Ovary (tissue), 9 donors: Measurements from ENCODE around the gene DAP. TPM values are rescaled to one million over a fixed set of nuclear protein-coding genes. Genes with fewer than 3 reads are reported as not detected.

ENCODE experiments used
- DNase-seq, 5 donors: peaks; one replicate each; pipeline ENCODE4 v3.0.0-alpha.2; 2019 to 2020
- H3K27ac ChIP-seq, 2 donors: fragments of 200-600 bp; one replicate each; pipeline versions ENCODE4 v1.5.1 to v1.8.0; 2019 to 2022
- H3K27me3 ChIP-seq: fragments of 200-600 bp; one replicate; pipeline ENCODE4 v1.8.0; 2022
- H3K36me3 ChIP-seq: fragments of 200-600 bp; sonication (generic); one replicate; pipeline ENCODE4 v1.5.1; 2019
- H3K4me1 ChIP-seq: one replicate; pipeline ENCODE4 v1.8.1; 2013; ENCODE audit warnings: mild to moderate bottlenecking, moderate library complexity; ENCODE audit not compliant: insufficient read depth
- H3K4me3 ChIP-seq: fragments of 200-600 bp; sonication (generic); one replicate; pipeline ENCODE4 v1.5.1; 2017
- H3K9me3 ChIP-seq, 2 donors: fragments of 200-600 bp in 1 of 2; sonication (generic) in 1 of 2; one replicate each; pipeline versions ENCODE4 v1.5.1 to v1.8.1; 2013 to 2019; ENCODE audit warnings: mild to moderate bottlenecking in 1 of 2, moderate library complexity in 1 of 2
- EP300 ChIP-seq: sonication (generic); formaldehyde crosslinking; IDR thresholded peaks from one replicate; pipeline ENCODE4 v1.6.1; 2017; ENCODE audit warnings: antibody characterized with exemption
- POLR2A ChIP-seq: fragments of 450-650 bp; IDR thresholded peaks from one replicate; pipeline ENCODE4 v1.6.1; 2017; ENCODE audit warnings: antibody characterized with exemption, mild to moderate bottlenecking, moderate library complexity
- WGBS, 3 donors: extraction: QIAGEN DNeasy Blood & Tissue Kit in 1 of 3; methylation state at CpG; one replicate each; pipeline versions ENCODE4 v1.1.5 to v1.1.7; 2013 to 2017; 5-methylcytosine and 5-hydroxymethylcytosine counted together
- intact Hi-C, 4 donors: fragments of 100-400 bp; cut with DNase I; formaldehyde crosslinking; loops; one replicate each; pipeline versions ENCODE4 v1.11.0 to v1.15.1; 2022 to 2023
- polyA plus RNA-seq, 2 donors: library from polyadenylated mRNA; stranded (reverse); fragments of 200-250 nt in 1 of 2; fragments of 350-450 nt in 1 of 2; fragmentation: Illumina TruSeq in 1 of 2; extraction: RNeasy Lipid Tissue Mini Kit (QIAGEN cat#74804) in 1 of 2; gene quantifications; one replicate each; pipeline ENCODE4 v1.2.3, GENCODE V29; 2013 to 2014
- total RNA-seq, 7 donors: library from RNA; depleted of rRNA in 2 of 7; stranded (reverse); fragments of >200 nt in 2 of 7; fragmentation: NEBNext Ultra II Directional in 3 of 7; extraction: Animal tissue kit (Norgen Biotek cat#: 25700) in 3 of 7; gene quantifications; one replicate each; pipeline versions ENCODE4 v1.1.0 to v1.2.4, GENCODE V29; 2016 to 2023
- TF ChIP-seq, protein P1 (sequence below), 3 donors: fragments of 450-650 bp in 2 of 3; fragments of 200-600 bp in 1 of 3; IDR thresholded peaks; one replicate each; pipeline versions ENCODE4 v1.5.1 to v1.8.0; 2016 to 2022; ENCODE audit warnings: antibody characterized with exemption in 3 of 3, mild to moderate bottlenecking in 1 of 3
- donor health status: DM: no; HTN: no; CAD: no; lungs with moderate emphysema.
- donor health status: DM: no; HTN: no; CAD: no.
- donor health status: Bipolar disorder and iron deficiency.
- donor health status: DM: yes; HTN: yes; CAD: no.
- donor health status: DM: no; HTN: no; CAD: no.
- donor health status: DM: yes; HTN: yes; CAD: no.

Gene DAP
- total and polyA plus RNA-seq, 9 donors, result 32.0 to 159 (median 88.5) TPM

DNA sequence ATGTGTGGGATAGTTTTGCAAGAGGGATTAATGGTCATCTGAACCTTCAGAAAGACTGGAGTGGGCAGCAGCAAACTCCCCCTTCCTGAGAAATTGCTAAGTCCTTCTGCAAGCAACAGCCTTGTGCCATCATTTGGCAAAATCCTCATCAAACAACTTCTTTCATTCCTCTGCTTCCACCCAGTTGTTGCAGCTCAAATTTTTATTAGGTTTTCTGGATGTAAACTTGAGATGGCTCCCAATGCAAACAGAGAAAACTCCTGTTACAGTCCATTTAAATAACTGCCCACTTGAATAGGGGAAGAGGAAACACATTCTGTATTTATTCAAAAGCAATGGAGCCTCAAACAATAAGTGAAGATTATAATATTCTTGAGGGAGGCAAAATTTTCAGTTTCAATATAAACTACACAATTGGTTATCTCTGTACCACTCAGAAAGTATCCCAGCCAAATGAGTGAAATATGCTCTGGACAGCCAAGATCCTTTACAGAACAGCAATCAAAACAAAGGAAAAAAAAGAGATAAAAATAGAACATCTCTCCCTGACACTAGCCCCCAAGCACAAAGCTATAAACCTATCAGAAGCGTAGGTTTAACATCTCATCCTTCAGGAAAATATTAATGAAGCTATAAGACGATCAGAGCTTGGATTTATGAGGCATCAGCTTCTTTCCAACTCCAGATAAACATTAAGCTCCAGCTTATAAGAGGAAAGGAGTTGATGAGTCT is 17.3 kb upstream of the DAP start:
- Histone ChIP-seq H3K27ac (no peak overlapping the region), H3K9me3 (no peaks in the 10 kb centered on the region), H3K27me3 (no peaks in the 10 kb centered on the region), H3K36me3 (no peaks in the 10 kb centered on the region), H3K4me1 (peaks cover 3% of the 10 kb centered on the region), H3K4me3 (no peak overlapping the region)
- no peak for DNase-seq
- intact Hi-C loops, result no loop called here
- 7 to 13% (median 8%) methylated on average over 2 of the region's 2 CpGs for WGBS, 3 donors
- TF ChIP-seq EP300, result no peak
- no peak for TF ChIP-seq POLR2A
- TF ChIP-seq, protein P1, sequence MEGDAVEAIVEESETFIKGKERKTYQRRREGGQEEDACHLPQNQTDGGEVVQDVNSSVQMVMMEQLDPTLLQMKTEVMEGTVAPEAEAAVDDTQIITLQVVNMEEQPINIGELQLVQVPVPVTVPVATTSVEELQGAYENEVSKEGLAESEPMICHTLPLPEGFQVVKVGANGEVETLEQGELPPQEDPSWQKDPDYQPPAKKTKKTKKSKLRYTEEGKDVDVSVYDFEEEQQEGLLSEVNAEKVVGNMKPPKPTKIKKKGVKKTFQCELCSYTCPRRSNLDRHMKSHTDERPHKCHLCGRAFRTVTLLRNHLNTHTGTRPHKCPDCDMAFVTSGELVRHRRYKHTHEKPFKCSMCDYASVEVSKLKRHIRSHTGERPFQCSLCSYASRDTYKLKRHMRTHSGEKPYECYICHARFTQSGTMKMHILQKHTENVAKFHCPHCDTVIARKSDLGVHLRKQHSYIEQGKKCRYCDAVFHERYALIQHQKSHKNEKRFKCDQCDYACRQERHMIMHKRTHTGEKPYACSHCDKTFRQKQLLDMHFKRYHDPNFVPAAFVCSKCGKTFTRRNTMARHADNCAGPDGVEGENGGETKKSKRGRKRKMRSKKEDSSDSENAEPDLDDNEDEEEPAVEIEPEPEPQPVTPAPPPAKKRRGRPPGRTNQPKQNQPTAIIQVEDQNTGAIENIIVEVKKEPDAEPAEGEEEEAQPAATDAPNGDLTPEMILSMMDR (IDR thresholded peaks at IDR 0.05), result no peak

DNA sequence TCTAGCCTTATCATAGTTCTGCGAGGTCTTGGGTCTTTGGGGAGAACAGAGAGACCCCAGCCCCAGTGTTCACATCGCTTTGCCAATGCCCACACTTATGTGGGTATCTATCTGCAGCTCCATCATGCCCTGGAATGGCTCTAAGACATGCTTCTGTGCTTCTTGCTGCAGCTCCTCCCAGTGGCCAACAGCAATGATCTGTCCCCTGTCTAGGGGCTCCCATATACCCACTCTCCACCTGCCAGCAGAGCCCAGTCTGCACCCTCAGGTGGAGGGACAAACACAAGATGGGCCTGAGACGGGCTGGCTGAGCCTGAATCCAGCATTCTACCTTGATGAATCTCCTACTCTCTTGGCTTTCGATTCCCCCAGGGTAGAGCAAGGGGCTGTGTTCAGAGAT is 14.6 kb upstream of the DAP start:
- Histone ChIP-seq H3K36me3 (no peaks in the 10 kb centered on the region), H3K9me3 (no peaks in the 10 kb centered on the region), H3K27ac (no peak overlapping the region), H3K4me1 (peaks cover 3% of the 10 kb centered on the region), H3K27me3 (no peaks in the 10 kb centered on the region), H3K4me3 (no peak overlapping the region)
- intact Hi-C loops, result no loop called here
- WGBS, 3 donors, result 82 to 98% (median 91%) methylated on average over 4 of the region's 4 CpGs
- no peak for TF ChIP-seq EP300
- TF ChIP-seq POLR2A, result no peak
- TF ChIP-seq, protein P1 (IDR thresholded peaks at IDR 0.05), result no peak
- no peak for DNase-seq

GRCh38 chr5:10772901-10773585 is 12.0 kb upstream of the DAP start:
- WGBS, 3 donors, result 88 to 90% (median 89%) methylated on average over 7 of the region's 7 CpGs
- intact Hi-C loops, result no loop called here
- H3K27ac ChIP-seq, result no peak overlapping the region
- H3K36me3 ChIP-seq, result no peaks in the 10 kb centered on the region
- TF ChIP-seq EP300 (no peak), POLR2A (no peak)
- H3K9me3 ChIP-seq, result no peaks in the 10 kb centered on the region
- H3K27me3 ChIP-seq, result no peaks in the 10 kb centered on the region
- peaks cover under 1% of the 10 kb centered on the region for H3K4me1 ChIP-seq
- no peak overlapping the region for H3K4me3 ChIP-seq
- DNase-seq, result no peak

GRCh38 chr5:10768328-10768899 is 7.4 kb upstream of the DAP start:
- no peak for TF ChIP-seq POLR2A
- TF ChIP-seq EP300, result no peak
- TF ChIP-seq, protein P1 (IDR thresholded peaks at IDR 0.05), result no peak
- DNase-seq, result no peak
- H3K27me3 ChIP-seq, result no peaks in the 10 kb centered on the region
- no peaks in the 10 kb centered on the region for H3K4me1 ChIP-seq
- H3K27ac ChIP-seq, result no peak overlapping the region
- intact Hi-C loops, result no loop called here
- no peaks in the 10 kb centered on the region for H3K9me3 ChIP-seq
- H3K36me3 ChIP-seq, result no peaks in the 10 kb centered on the region
- 34 to 60% (median 51%) methylated on average over 3 of the region's 3 CpGs for whole genome bisulfite sequencing, 3 donors
- H3K4me3 ChIP-seq, result no peak overlapping the region
